ENCODE measurements around the gene GPC1.

The GPC1 gene

DNA sequence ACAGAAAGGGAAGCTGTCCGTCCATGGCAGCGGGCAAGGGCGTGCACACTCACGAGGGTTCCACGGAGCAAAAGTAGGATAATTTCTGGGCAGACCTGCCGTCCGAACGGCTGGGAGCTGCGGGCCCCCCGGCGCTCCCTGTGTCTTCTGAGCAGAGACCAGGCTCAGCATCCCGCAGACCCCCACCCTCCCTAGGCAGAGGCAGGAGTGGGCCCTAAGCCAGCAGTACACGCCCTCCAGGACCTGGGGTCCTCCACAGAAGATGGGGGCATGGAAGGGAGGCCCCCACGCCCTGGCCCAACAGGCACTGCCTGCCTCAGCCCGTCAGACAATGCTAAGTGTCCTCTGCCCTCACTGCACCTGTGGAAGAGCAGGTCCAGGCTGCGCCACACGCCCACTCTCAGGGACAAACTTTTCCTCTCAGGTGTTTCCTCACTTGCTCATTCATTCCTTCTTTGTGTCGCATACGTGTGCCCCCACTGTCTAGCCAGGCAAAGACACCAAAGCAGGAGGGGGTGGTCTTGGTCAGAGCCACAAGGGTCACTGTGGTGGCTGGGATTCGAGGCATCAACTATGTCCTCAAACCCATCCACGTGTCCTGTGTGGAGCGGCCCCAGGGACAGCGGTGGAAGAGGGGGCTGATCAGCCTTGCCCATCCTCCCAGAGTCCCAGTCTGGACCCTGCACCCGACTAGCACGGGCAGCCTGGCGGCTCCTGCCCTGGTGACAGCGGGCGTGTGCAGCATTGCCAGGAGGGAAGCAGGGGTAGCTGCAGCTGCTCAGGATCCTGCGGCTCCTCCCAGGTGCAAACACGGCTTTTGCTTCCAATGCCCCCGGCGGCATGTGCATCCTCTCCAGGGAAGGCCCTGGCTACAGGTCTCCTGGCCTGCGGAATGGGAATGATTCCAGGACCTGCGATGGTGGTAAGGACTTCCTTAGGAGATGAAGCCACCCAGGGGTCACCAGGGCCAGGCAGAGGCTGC lies 2.4 kb upstream of the GPC1 start:
- H3K27me3 ChIP-seq (ENCODE audit: insufficient read depth, low read length) = no peaks in the 10 kb centered on the region
- no peak overlapping the region for H3K4me2 ChIP-seq (ENCODE audit: low read length)
- no peak overlapping the region for H3K27ac ChIP-seq (ENCODE audit: low read depth, low read length, poor library complexity, severe bottlenecking)
- H4K20me1 ChIP-seq (ENCODE audit: insufficient read depth, low read length) = no peaks in the 10 kb centered on the region
- no peaks in the 10 kb centered on the region for H3F3A ChIP-seq (ENCODE audit: insufficient read depth, low read length)
- H3K4me3 ChIP-seq (ENCODE audit: low read depth, low read length, poor library complexity, severe bottlenecking) = no peak overlapping the region
- no peaks in the 10 kb centered on the region for H3K79me2 ChIP-seq (ENCODE audit: insufficient read depth, low read length)
- H3K9me3 ChIP-seq (ENCODE audit: low read length) = no peaks in the 10 kb centered on the region
- H3K36me3 ChIP-seq (ENCODE audit: insufficient read depth, low read length) = no peaks in the 10 kb centered on the region
- TF ChIP-seq EZH2 (IDR thresholded peaks at IDR 0.05; ENCODE audit: borderline replicate concordance, low read length) = no peak
- TF ChIP-seq, protein P1, sequence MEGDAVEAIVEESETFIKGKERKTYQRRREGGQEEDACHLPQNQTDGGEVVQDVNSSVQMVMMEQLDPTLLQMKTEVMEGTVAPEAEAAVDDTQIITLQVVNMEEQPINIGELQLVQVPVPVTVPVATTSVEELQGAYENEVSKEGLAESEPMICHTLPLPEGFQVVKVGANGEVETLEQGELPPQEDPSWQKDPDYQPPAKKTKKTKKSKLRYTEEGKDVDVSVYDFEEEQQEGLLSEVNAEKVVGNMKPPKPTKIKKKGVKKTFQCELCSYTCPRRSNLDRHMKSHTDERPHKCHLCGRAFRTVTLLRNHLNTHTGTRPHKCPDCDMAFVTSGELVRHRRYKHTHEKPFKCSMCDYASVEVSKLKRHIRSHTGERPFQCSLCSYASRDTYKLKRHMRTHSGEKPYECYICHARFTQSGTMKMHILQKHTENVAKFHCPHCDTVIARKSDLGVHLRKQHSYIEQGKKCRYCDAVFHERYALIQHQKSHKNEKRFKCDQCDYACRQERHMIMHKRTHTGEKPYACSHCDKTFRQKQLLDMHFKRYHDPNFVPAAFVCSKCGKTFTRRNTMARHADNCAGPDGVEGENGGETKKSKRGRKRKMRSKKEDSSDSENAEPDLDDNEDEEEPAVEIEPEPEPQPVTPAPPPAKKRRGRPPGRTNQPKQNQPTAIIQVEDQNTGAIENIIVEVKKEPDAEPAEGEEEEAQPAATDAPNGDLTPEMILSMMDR (IDR thresholded peaks at IDR 0.05; ENCODE audit: low read length) = no peak
- no peak overlapping the region for H2AFZ ChIP-seq (ENCODE audit: low read length)
- no peak overlapping the region for H3K9ac ChIP-seq (ENCODE audit: low read length)
- peaks cover 8% of the 10 kb centered on the region for H3K4me1 ChIP-seq (ENCODE audit: insufficient read depth, low read length, severe bottlenecking)
- no peaks in the 10 kb centered on the region for H3K9me2 ChIP-seq (ENCODE audit: low read depth, low read length)

DNA sequence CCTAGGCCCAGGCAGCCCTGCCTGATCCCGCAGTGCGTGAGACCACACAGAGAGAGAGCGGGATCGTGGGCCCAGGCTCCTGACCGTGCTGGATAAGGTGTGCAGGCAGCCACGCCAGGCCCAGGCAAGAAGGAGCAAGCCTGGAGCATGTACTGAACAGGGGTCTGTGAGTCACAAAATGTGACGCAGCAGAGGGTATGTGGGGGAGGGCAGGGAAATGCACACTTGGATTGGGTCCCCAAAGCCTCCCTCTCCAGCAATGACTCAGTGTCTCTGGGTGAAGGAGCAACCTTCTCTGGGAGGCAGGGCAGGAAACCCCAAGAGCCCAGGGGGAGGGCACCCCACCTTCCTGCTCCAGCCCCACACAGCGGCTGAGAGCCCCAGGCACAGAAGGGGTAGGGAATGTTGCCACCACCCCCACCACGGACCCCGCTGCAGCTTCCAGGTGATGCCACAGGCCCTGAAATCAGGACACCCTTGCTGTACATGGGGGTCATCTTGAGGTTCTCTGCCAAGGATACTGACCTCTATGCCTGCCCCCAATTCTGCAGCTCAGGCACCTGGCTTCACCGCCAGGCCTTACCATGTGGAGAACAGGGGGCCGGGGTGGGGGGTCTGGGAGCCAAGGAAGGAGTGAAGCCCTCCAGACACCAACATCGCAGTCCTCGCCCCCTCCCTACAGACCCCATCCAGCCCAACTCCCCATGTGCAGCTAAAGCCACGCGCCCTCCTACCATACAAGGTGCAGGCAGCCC lies 1.3 kb upstream of the GPC1 start:
- H3F3A ChIP-seq (ENCODE audit: insufficient read depth, low read length) = no peaks in the 10 kb centered on the region
- H4K20me1 ChIP-seq (ENCODE audit: insufficient read depth, low read length) = no peaks in the 10 kb centered on the region
- peaks cover 8% of the 10 kb centered on the region for H3K4me1 ChIP-seq (ENCODE audit: insufficient read depth, low read length, severe bottlenecking)
- no peaks in the 10 kb centered on the region for H3K9me3 ChIP-seq (ENCODE audit: low read length)
- H3K9ac ChIP-seq (ENCODE audit: low read length) = peak overlapping the region; percentile 63
- TF ChIP-seq EZH2 (IDR thresholded peaks at IDR 0.05; ENCODE audit: borderline replicate concordance, low read length) = no peak
- TF ChIP-seq, protein P1 (IDR thresholded peaks at IDR 0.05; ENCODE audit: low read length) = no peak
- no peaks in the 10 kb centered on the region for H3K36me3 ChIP-seq (ENCODE audit: insufficient read depth, low read length)
- peak overlapping the region; percentile 67 for H3K4me3 ChIP-seq (ENCODE audit: low read depth, low read length, poor library complexity, severe bottlenecking)
- no peak overlapping the region for H2AFZ ChIP-seq (ENCODE audit: low read length)
- peak overlapping the region; percentile 76 for H3K4me2 ChIP-seq (ENCODE audit: low read length)
- no peaks in the 10 kb centered on the region for H3K27me3 ChIP-seq (ENCODE audit: insufficient read depth, low read length)
- H3K9me2 ChIP-seq (ENCODE audit: low read depth, low read length) = no peaks in the 10 kb centered on the region
- H3K27ac ChIP-seq (ENCODE audit: low read depth, low read length, poor library complexity, severe bottlenecking) = no peak overlapping the region
- H3K79me2 ChIP-seq (ENCODE audit: insufficient read depth, low read length) = no peaks in the 10 kb centered on the region

DNA sequence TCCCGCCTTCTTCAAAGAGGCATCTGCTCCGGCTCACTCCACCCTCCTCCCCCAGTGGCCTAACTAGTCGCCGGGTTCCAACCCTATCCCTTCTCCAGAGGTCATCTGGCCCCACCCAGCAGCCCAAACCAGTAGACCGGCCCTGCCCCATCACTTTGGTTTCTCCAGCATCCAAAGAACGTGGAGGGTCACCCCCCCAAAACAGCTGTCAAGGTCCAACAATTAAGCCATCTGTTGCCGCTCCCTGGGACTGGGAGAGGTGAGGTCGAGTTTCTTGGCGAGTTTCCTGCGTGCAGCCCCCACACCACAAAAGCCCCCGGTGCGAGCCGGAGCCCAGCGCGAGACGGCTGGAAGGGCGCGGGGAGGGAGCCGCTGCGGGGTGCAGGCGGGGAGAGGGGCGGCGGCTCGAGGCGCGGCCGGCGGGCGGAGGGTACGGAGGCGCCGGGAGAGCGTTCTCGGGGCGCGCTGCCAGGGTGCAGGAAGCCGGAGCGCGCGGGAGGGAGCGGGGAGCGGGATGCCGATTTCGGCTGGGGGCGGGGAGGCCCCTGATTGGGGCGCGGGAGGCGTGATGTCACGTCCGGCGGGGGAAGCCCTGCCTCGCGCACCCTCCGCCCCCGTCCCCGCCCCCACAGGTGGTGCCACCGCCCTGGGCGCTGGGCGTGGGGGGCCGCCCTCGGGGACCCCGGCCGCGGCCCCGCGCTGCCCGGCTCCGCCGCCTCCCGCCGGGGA lies 571 bp upstream of the GPC1 start:
- Histone ChIP-seq H2AFZ (ENCODE audit: low read length) (no peak overlapping the region), H3K36me3 (ENCODE audit: insufficient read depth, low read length) (no peaks in the 10 kb centered on the region), H3K9me3 (ENCODE audit: low read length) (no peaks in the 10 kb centered on the region), H3K27ac (ENCODE audit: low read depth, low read length, poor library complexity, severe bottlenecking) (no peak overlapping the region), H3K4me2 (ENCODE audit: low read length) (peak overlapping the region; percentile 76), H3K4me1 (ENCODE audit: insufficient read depth, low read length, severe bottlenecking) (peaks cover 8% of the 10 kb centered on the region), H3K4me3 (ENCODE audit: low read depth, low read length, poor library complexity, severe bottlenecking) (peak overlapping the region; percentile 67), H3K9ac (ENCODE audit: low read length) (peak overlapping the region; percentile 63), H3F3A (ENCODE audit: insufficient read depth, low read length) (no peaks in the 10 kb centered on the region), H3K27me3 (ENCODE audit: insufficient read depth, low read length) (no peaks in the 10 kb centered on the region), H3K79me2 (ENCODE audit: insufficient read depth, low read length) (no peaks in the 10 kb centered on the region), H3K9me2 (ENCODE audit: low read depth, low read length) (no peaks in the 10 kb centered on the region), H4K20me1 (ENCODE audit: insufficient read depth, low read length) (no peaks in the 10 kb centered on the region)
- TF ChIP-seq, protein P1 (IDR thresholded peaks at IDR 0.05; ENCODE audit: low read length) = no peak
- no peak for TF ChIP-seq EZH2 (IDR thresholded peaks at IDR 0.05; ENCODE audit: borderline replicate concordance, low read length)
